GM10266 (cell line): ENCODE measurements around the gene MBP.

Experiments
- DNase-seq: peaks from one replicate; pipeline ENCODE4 v3.0.0; 2012; ENCODE audit errors: extremely low spot score
- CTCF ChIP-seq: IDR thresholded peaks from 2 replicates; pipeline ENCODE4 v1.5.1; 2012; ENCODE audit warnings: mild to moderate bottlenecking, low read depth; ENCODE audit not compliant: control insufficient read depth, insufficient read depth; ENCODE audit errors: missing control alignments

The MBP gene

GRCh38 chr18:77133051-77133834 lies 660 bp upstream of the MBP start:
- no peak for TF ChIP-seq CTCF
- DNase-seq = no peak

DNA sequence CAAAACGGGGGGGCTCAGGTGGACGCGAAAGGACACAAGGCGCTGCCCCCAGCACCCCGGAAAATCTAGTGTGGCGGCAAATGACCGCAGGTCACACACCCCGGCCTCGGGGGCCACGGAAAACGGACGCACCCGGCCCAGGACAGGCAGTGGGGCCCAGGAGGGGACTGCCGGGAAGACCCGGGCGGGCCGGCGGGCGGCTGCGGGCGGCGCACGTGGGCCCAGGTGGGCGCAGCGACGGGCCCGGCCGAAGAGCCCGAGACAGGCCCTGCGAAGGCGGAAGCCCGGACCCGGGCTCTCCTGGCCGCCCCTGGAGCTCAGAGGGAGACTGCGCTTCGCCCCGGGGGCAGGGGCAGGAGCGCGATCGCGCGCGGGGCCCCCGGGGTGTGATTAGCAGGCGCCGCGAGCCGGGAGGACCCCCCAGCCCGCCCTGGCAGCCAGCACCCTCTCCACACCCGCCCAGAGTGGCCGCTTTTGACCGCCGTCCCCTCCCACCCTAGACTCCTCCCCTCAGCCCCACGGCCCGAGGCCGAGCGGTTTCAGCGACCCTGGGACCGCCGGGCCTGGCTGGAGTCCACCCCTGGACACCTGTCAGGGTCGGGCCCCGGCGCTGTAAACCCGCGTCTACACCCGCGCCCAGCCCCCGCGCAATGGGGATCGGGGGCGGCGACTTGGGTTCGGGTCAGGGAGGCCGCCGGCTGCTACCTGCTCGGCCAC lies 773 bp downstream of the MBP start:
- DNase-seq = peak; percentile 80

GRCh38 chr18:77131100-77131651 lies 1.4 kb downstream of the MBP start:
- no peak for TF ChIP-seq CTCF
- peak; percentile 54 for DNase-seq

More for the DNA sequence above, 773 bp downstream of the MBP start:
- no peak for TF ChIP-seq CTCF

DNA sequence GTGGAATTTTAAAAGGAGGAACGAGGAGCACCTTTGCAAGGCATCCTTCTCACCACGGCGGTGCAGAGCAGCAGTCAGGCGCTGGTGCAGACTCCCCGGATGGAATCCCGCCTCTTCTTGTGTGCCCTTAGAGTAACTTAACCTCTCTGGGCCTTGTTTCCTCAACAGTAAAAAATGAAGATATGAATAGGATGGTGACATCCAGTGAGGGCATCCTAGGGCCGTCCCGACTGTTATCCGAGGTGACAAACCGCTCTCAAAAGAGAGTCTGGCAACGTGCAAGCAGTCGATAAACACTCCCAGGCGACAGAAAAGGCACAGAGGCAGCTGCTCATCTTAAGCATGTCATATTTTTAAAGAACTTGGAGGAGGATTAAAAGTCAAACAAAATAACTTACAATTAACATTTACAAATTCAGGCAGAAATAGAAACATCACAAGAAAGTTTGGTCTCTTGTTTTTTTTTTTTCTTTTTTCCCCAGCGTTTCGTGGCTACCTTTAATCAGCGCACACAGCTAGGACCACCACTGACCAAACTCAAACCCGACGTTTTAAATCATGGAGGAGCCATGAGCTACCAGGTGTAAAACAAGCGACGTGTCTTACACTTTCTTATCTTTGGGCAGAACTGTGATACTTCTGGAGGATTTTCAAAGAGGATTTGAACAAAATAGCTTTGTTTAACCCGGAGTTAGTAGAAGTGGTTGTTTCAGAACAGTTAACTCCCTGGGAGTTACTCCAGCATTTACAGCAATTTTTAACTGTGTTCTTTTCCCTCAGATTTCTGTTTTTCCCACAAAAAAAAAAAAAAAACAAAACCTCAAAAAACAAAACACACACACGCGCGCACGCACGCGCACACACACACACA lies 2.1 kb downstream of the MBP start:
- TF ChIP-seq CTCF = no peak
- DNase-seq = no peak

GRCh38 chr18:77129150-77129551 lies 3.4 kb downstream of the MBP start:
- TF ChIP-seq CTCF = no peak
- DNase-seq = no peak

DNA sequence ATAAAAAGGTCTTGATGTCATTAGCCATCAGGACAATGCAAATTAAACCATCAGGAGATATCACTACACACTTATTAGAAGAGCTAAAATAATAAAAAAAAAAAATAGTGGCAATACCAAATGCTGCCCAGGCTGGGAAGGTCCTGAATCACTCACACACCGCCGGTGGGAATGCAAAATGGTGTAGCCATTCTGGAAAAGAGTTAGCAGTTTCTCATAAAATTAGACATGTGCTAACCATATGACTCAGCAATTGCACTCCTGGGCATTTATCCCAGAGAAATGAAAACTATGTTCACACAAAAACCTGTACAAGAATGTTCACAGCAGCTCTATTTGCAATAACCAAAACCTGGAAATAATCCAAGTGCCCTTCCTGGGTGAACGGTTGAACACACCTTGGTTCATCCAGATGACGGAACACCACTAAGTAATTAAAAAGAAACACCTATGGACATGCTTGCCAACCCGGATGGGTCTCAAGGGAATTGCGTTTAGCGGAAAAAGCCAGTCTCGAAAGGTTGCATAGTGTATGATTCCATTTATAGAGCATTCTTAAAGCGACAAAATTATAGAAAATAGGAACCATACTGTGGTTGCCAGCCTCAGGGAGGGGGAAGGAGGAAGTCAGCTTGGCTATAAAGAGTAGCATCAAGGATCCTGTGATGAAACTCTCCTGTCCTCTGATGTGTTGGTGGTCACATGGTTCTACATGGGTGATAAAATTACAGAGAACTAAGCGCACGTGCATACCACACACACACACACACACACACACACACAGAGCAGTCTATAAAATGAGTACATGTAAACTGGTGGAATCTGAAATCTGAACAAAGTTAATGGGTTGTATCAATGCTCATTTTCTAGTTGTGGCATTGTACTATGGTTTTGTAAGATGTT lies 4.6 kb downstream of the MBP start:
- no peak for TF ChIP-seq CTCF

More for the DNA sequence above, 4.6 kb downstream of the MBP start:
- DNase-seq = peak; percentile 59
